ENCODE measurements around the gene CADPS2. TPM values are rescaled to one million over a fixed set of nuclear protein-coding genes. Genes with fewer than 3 reads are reported as not detected.
A peak's percentile ranks its signal among the peaks of the same experiment; 100 is the strongest.

The CADPS2 gene
- polyA plus RNA-seq, 4 donors: 38.1 to 59.8 (median 52.9) TPM

- no peak for DNase-seq (ENCODE audit: low read depth in 4 of 4, low spot score in 3 of 4)
Measured at GRCh38 chr7:122622682-122623081, 263.6 kb downstream of the CADPS2 start.

DNA sequence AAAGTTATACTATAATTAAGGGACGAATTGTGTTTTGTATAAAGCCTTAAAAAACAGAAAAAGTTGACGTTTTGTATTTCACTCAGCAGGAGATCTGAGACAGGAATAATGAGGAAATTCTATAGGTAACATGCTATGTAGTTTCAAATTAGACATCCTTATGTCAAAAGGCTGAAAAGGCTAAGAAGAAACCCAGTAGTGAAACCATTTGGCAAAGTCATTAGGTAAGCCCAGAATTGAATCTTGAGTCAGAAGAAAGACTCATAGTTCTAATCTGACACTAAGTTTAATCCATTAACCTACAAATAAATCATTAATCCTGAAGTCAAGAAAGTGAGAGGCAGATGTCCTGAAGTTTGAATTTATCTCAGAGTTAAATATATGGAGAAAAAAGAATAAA, 266.6 kb downstream of the CADPS2 start:
- DNase-seq (ENCODE audit: low read depth in 4 of 4, low spot score in 3 of 4): no peak

- no peak for DNase-seq (ENCODE audit: low read depth in 4 of 4, low spot score in 3 of 4)
Measured at GRCh38 chr7:122618585-122619189, 267.6 kb downstream of the CADPS2 start.

GRCh38 chr7:122616951-122617350, 269.3 kb downstream of the CADPS2 start:
- no peak for DNase-seq (ENCODE audit: low read depth in 4 of 4, low spot score in 3 of 4)

GRCh38 chr7:122605929-122606328, 280.3 kb downstream of the CADPS2 start:
- DNase-seq (ENCODE audit: low read depth in 4 of 4, low spot score in 3 of 4): no peak

GRCh38 chr7:122604251-122604650, 282.0 kb downstream of the CADPS2 start:
- DNase-seq (ENCODE audit: low read depth in 4 of 4, low spot score in 3 of 4): no peak

GRCh38 chr7:122602800-122603199, 283.5 kb downstream of the CADPS2 start:
- no peak for DNase-seq (ENCODE audit: low read depth in 4 of 4, low spot score in 3 of 4)

DNA sequence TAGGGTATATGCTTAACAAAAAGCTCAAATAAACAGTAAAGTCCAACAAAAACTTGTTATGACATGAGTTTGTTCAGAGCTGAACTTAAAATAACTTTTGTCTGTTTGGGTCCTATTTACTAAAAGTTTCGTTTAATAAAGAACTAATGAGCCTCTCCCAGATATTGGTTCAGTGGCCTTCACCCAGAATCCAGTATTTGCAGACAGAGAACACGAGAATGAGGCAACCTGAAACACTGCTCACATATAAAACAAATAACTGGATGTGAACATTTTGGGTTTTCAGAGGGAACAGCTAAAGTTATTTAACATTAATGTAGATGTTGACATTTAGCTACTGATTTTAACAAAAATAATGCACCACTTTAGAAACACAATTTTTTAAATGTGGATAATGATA, 285.6 kb downstream of the CADPS2 start:
- DNase-seq (ENCODE audit: low read depth in 4 of 4, low spot score in 3 of 4): no peak

- DNase-seq (ENCODE audit: low read depth in 4 of 4, low spot score in 3 of 4): no peak
Measured at GRCh38 chr7:122600042-122600441, 286.2 kb downstream of the CADPS2 start.

DNA sequence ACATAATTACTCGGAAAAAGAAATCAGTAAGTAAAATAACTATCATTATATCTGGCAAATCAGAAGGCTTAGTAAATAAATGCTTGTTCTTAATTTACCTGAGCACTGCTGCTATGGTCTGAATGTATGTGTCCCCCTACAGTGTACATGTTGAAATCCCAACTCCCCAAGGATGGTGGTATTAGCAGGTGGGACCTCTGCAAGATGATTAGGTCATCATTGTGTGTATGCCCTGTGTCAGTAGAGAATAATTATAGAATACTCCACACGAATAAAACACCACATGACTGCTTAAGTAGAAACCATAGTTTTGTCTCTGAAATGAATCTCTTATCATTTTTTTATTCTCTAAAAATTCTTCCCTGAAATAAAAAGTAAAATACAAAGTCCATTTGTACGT, 289.0 kb downstream of the CADPS2 start:
- no peak for DNase-seq (ENCODE audit: low read depth in 4 of 4, low spot score in 3 of 4)

DNA sequence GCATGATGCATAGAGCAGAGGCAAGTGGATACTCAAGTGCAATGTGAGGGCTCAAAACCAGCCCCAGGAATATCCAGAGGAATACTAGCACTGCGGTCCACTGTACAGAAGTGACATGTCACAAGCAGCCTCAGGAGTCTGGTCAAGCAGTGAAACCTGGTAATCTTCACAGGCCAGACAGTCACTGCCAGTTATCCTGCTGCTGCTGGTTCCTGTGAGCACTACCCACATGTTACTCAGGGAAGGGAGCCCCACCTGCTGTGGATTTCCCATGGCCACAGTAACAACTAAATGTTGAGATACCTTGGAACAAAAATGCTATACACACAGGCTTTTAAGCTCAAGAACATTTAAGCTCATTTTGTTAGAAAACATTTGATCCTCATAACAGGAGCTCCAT, 290.4 kb downstream of the CADPS2 start:
- no peak for DNase-seq (ENCODE audit: low read depth in 4 of 4, low spot score in 3 of 4)

DNA sequence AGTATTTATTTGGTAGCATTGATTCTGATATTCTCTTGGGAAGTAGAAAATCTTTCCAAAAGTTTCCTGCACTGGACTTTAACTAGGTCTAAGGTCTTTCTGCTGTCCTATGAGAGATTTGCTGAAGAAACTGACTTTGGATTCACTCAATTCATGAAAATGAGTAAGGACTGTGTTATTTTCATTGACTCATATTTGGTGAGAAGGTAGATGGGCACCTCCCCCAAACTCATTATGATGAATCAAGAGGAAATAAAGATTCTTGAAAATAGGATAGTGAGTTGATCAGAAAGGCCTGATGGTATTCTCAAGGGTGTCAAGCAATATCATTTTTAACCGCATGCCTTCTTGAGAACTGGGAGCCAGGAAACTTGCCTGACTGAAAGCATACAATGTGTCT, 297.6 kb downstream of the CADPS2 start:
- no peak for DNase-seq (ENCODE audit: low read depth in 4 of 4, low spot score in 3 of 4)

GRCh38 chr7:122584676-122585251, 301.5 kb downstream of the CADPS2 start:
- DNase-seq (ENCODE audit: low read depth in 4 of 4, low spot score in 3 of 4): peak in 2 of 4 donors; percentile 3 to 23

DNA sequence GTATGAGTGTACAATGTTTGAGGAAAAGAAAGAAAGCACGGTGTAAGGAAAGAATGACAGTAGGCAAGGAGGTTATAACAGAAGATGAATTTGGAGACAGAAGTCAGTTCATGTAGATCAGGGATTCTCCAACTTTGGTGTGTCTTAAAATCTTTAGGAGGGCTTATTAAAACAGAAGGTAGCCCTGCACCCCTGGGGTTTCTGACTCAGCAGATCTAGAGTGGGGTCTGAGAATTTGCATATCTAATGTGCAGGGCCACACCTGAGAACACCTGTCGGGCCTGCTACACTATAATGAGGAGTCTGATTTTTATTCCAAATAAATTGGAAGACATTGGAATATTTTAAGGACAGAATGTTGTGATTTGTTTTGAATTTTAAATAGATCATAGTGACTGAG, 307.9 kb downstream of the CADPS2 start:
- DNase-seq (ENCODE audit: low read depth in 4 of 4, low spot score in 3 of 4): no peak

DNA sequence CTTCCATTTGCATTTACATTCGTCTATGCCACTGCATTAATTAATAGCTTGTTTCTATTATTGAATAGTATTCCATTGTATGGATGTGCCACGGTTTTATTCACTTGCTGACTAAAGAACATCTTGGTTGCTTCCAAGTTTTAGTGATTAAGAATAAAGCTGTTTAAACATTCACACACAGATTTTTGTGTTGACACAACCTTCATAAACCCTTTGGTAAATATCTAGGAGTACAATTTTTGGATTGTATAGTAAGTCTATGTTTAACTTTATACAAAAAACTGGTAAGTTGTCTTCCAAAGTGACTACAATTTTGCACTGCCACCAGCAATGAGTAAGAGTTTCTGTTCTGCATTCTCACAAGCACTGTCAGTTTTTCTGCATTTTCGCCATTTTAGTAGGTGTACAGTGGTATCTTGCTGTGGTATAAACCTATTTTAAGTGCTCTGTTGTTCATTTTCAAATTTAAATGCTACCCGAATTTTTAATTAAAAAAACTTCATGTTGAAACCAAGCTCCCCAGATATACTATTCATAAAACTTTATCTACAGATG, 308.7 kb downstream of the CADPS2 start:
- DNase-seq (ENCODE audit: low read depth in 4 of 4, low spot score in 3 of 4): no peak

GRCh38 chr7:122572706-122573105, 313.6 kb downstream of the CADPS2 start:
- no peak for DNase-seq (ENCODE audit: low read depth in 4 of 4, low spot score in 3 of 4)

GRCh38 chr7:122561326-122561725, 324.9 kb downstream of the CADPS2 start:
- DNase-seq (ENCODE audit: low read depth in 4 of 4, low spot score in 3 of 4): no peak

- DNase-seq (ENCODE audit: low read depth in 4 of 4, low spot score in 3 of 4): no peak
Measured at GRCh38 chr7:122556873-122557542, 329.3 kb downstream of the CADPS2 start.

DNA sequence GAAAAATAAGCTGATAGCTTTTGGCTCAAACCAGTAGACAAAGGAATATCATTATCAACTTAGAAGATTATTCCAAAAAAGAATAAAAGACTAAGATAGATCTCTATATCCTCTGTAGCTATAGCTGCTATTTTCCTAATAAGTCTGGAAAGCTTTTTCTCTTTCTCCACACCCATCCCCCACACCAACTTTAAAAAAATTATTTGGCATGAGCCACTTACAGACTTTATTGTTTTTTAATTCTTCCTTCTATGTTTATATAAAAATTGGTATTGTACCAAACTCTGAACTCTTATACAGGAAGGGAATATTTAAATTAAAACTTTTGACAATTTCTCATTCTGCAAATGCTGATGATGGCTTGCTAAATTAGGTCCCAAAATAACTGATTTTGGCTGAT, 330.0 kb downstream of the CADPS2 start:
- DNase-seq (ENCODE audit: low read depth in 4 of 4, low spot score in 3 of 4): no peak

GRCh38 chr7:122553761-122554160, 332.5 kb downstream of the CADPS2 start:
- DNase-seq (ENCODE audit: low read depth in 4 of 4, low spot score in 3 of 4): no peak

DNA sequence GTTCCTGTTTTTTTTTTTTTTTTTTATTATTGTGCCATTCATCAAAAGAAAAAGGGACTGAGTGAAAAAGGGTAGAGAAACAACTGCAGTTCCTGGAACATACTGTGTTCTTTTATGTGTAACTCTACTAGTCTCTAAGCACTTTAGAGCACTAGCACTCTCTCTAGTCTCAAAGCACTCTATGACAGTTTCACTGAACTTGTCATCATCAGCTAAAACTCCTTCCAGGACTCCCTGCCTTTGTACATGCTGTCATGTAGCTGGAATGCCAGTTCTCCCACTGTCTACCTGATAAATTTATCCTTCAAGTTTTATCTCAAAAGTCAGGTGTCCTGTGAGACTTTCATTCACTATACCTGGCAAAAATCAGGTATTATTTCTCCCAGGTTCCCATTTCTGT, 333.5 kb downstream of the CADPS2 start:
- DNase-seq (ENCODE audit: low read depth in 4 of 4, low spot score in 3 of 4): no peak

GRCh38 chr7:122550545-122550944, 335.7 kb downstream of the CADPS2 start:
- DNase-seq (ENCODE audit: low read depth in 4 of 4, low spot score in 3 of 4): no peak
